Measurements from ENCODE around the gene MEGF11.
A peak's percentile ranks its signal among the peaks of the same experiment; 100 is the strongest.

Gene MEGF11

GRCh38 chr15:66288093-66288492, 34.5 kb upstream of the MEGF11 start:
- no peak for TF ChIP-seq CTCF (conservative IDR thresholded peaks at IDR 0.05; ENCODE audit: control insufficient read depth, insufficient read depth, low read depth, low read length)
- no peak for DNase-seq (ENCODE audit: low read depth)
- no peak overlapping the region for H3K4me3 ChIP-seq (ENCODE audit: control insufficient read depth, low read depth, low read length)

- H3K4me3 ChIP-seq (ENCODE audit: control insufficient read depth, low read depth, low read length), result no peak overlapping the region
- peak; percentile 52 for TF ChIP-seq CTCF (conservative IDR thresholded peaks at IDR 0.05; ENCODE audit: control insufficient read depth, insufficient read depth, low read depth, low read length)
- DNase-seq (ENCODE audit: low read depth), result peak; percentile 43
Measured at GRCh38 chr15:66287461-66288057, 34.0 kb upstream of the MEGF11 start.

GRCh38 chr15:66285533-66286280, 32.2 kb upstream of the MEGF11 start:
- DNase-seq (ENCODE audit: low read depth), result no peak
- no peak overlapping the region for H3K4me3 ChIP-seq (ENCODE audit: control insufficient read depth, low read depth, low read length)
- TF ChIP-seq CTCF (conservative IDR thresholded peaks at IDR 0.05; ENCODE audit: control insufficient read depth, insufficient read depth, low read depth, low read length), result no peak

- TF ChIP-seq CTCF (conservative IDR thresholded peaks at IDR 0.05; ENCODE audit: control insufficient read depth, insufficient read depth, low read depth, low read length), result no peak
- no peak for DNase-seq (ENCODE audit: low read depth)
- no peak overlapping the region for H3K4me3 ChIP-seq (ENCODE audit: control insufficient read depth, low read depth, low read length)
Measured at GRCh38 chr15:66284271-66284670, 30.7 kb upstream of the MEGF11 start.

GRCh38 chr15:66278671-66279070, 25.1 kb upstream of the MEGF11 start:
- H3K4me3 ChIP-seq (ENCODE audit: control insufficient read depth, low read depth, low read length), result no peak overlapping the region
- no peak for TF ChIP-seq CTCF (conservative IDR thresholded peaks at IDR 0.05; ENCODE audit: control insufficient read depth, insufficient read depth, low read depth, low read length)
- no peak for DNase-seq (ENCODE audit: low read depth)

GRCh38 chr15:66278056-66278455, 24.5 kb upstream of the MEGF11 start:
- H3K4me3 ChIP-seq (ENCODE audit: control insufficient read depth, low read depth, low read length), result no peak overlapping the region
- no peak for DNase-seq (ENCODE audit: low read depth)
- no peak for TF ChIP-seq CTCF (conservative IDR thresholded peaks at IDR 0.05; ENCODE audit: control insufficient read depth, insufficient read depth, low read depth, low read length)

Data from fibroblast of mammary gland (primary cell).